Amniotic epithelial cell (primary cell): ENCODE data around the gene HOXB13.
A peak's percentile ranks its signal among the peaks of the same experiment; 100 is the strongest.
"Not testable (repeated sequence)": the region's sequence is repeated elsewhere in the genome, so short reads cannot be mapped to it uniquely, and the experiment has no call there.

ENCODE experiments used
- DNase-seq: peaks from one replicate; pipeline ENCODE4 v3.0.0-alpha.2; 2010; ENCODE audit warnings: low read depth

HOXB13 gene

GRCh38 chr17:48726114-48726915 lies 2.2 kb downstream of the HOXB13 start:
- DNase-seq: no peak

- no peak for DNase-seq
Measured at GRCh38 chr17:48725288-48726064, 3.1 kb downstream of the HOXB13 start.

GRCh38 chr17:48725004-48725287 lies 3.6 kb downstream of the HOXB13 start:
- DNase-seq: no peak

GRCh38 chr17:48724251-48725003 lies 4.1 kb downstream of the HOXB13 start:
- DNase-seq: peak; percentile 67

GRCh38 chr17:48723423-48724250 lies 4.9 kb downstream of the HOXB13 start:
- DNase-seq: no peak

GRCh38 chr17:48722915-48723422 lies 5.6 kb downstream of the HOXB13 start, which contains the start of gene PRAC2:
TSS of gene PRAC2 (plus strand) at chr17:48723185. CDS start at chr17:48724411, 1,226 bp downstream.
- no peak for DNase-seq

- no peak for DNase-seq
Measured at GRCh38 chr17:48722201-48722907, 6.2 kb downstream of the HOXB13 start, which contains the start of gene PRAC1. TSS of gene PRAC1 (minus strand) at chr17:48722518. CDS start at chr17:48722392, 126 bp downstream.

GRCh38 chr17:48721009-48721402 lies 7.5 kb downstream of the HOXB13 start:
- no peak for DNase-seq

GRCh38 chr17:48720266-48721008 lies 8.1 kb downstream of the HOXB13 start:
- no peak for DNase-seq

- DNase-seq: no peak
Measured at GRCh38 chr17:48719642-48720265, 8.8 kb downstream of the HOXB13 start.

GRCh38 chr17:48718761-48719641 lies 9.5 kb downstream of the HOXB13 start:
- DNase-seq: no peak

- no peak for DNase-seq
Measured at GRCh38 chr17:48718227-48718760, 10.3 kb downstream of the HOXB13 start.

- no peak for DNase-seq
Measured at GRCh38 chr17:48717367-48718226, 11.0 kb downstream of the HOXB13 start.

- not testable (repeated sequence) for DNase-seq
Measured at GRCh38 chr17:48716549-48716948, 12.0 kb downstream of the HOXB13 start.

GRCh38 chr17:48715496-48716399 lies 12.8 kb downstream of the HOXB13 start:
- no peak for DNase-seq

- no peak for DNase-seq
Measured at GRCh38 chr17:48711128-48711527, 17.4 kb downstream of the HOXB13 start.
